ENCODE data around the gene PLCG2. TPM values are rescaled to one million over a fixed set of nuclear protein-coding genes. Genes with fewer than 3 reads are reported as not detected.

The PLCG2 gene
- total and polyA plus RNA-seq, 2 of the 8 experiments (the other 6 are each of a cell fraction or from before 2014, with no cell fraction given), result 6.1 to 6.9 TPM

DNA sequence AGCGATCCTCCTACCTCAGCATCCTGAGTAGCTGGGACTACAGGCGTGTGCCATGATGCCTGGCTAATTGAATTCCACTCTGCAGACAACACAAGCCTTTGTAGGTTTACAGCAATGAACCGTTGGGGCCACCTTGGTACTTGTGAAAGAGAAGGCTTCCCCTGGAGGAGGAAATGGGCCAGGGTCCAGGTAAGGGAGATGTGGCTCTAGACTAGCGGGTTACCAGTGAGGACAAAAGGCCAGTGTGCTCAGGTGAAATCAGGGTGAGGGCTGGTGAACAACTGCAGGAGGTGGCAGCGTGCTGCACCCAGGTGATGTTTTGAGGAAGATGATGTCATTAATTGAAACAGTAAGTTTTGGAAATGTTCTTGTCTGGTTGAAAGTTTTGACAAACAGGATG is 225.5 kb downstream of the PLCG2 start:
- CTCF ChIA-PET (ENCODE audit: partially characterized antibody), result interaction anchor here (1.1 to 2.2 kb wide), 2 partner anchors 28 to 63 kb away, joined by 4 to 5 read pairs; no protein-coding TSS in a partner anchor
- no peaks in the 10 kb centered on the region for H3K79me2 ChIP-seq (ENCODE audit: control insufficient read depth in 1 of 2, insufficient read depth in 2 of 2, low read length in 2 of 2)
- no peak overlapping the region for H2BK15ac ChIP-seq (ENCODE audit: low read length)
- no peak overlapping the region for H3K14ac ChIP-seq (ENCODE audit: insufficient read length)
- H3K9ac ChIP-seq (replicated peaks in 1 of 4; ENCODE audit: extremely low read depth in 1 of 4, low read depth in 3 of 4, low read length in 3 of 4), result no peak overlapping the region
- FAIRE-seq (no peak), DNase-seq (ENCODE audit: low read depth in 1 of 2, low spot score in 2 of 2) (no peak)
- no peak overlapping the region for H3K27ac ChIP-seq (ENCODE audit: low read depth, low read length)
- H3K18ac ChIP-seq (ENCODE audit: extremely low read depth, low read length), result no peak overlapping the region
- H2BK5ac ChIP-seq (ENCODE audit: low read depth, low read length), result no peak overlapping the region
- no peak overlapping the region for H3K4ac ChIP-seq (replicated peaks; ENCODE audit: insufficient read length, low read depth, low read length)
- POLR2A ChIA-PET (ENCODE audit: partially characterized antibody), result no interaction called here
- no peaks in the 10 kb centered on the region for H4K20me1 ChIP-seq (replicated peaks in 1 of 2; ENCODE audit: control insufficient read depth in 1 of 2, insufficient read depth in 2 of 2, low read length in 2 of 2)
- TF ChIP-seq NRF1 (IDR thresholded peaks at IDR 0.05; ENCODE audit: low read depth, low read length) (no peak), RFX5 (IDR thresholded peaks at IDR 0.05; ENCODE audit: borderline replicate concordance, low read depth, low read length) (no peak), ZNF274 (IDR thresholded peaks at IDR 0.05; ENCODE audit: borderline replicate concordance, extremely low read depth, low read length) (no peak), SRF (IDR thresholded peaks at IDR 0.05; ENCODE audit: low read depth, low read length) (no peak)
- H3K4me2 ChIP-seq (ENCODE audit: insufficient read depth in 1 of 2, low read depth in 2 of 2, low read length in 2 of 2), result no peak overlapping the region
- no peak overlapping the region for H4K91ac ChIP-seq (replicated peaks; ENCODE audit: insufficient read length, low read length)
- no peak overlapping the region for H2AK5ac ChIP-seq (ENCODE audit: low read depth, low read length)
- H2AFZ ChIP-seq (ENCODE audit: low read length), result no peak overlapping the region
- no peak overlapping the region for H2BK12ac ChIP-seq (ENCODE audit: low read depth, low read length)
- no peak overlapping the region for H3K56ac ChIP-seq (replicated peaks; ENCODE audit: insufficient read length, low read depth, low read length)
- no peak overlapping the region for H4K8ac ChIP-seq (ENCODE audit: extremely low read depth, insufficient read depth, low read length)
- WGBS, 2 experiments (ENCODE audit: extremely low coverage in 1 of 2, insufficient coverage in 1 of 2, insufficient read length in 1 of 2, insufficient replicate concordance in 2 of 2, low coverage in 1 of 2, low lambda C conversion rate in 2 of 2, missing lambda C conversion rate in 1 of 2), result 92% methylated on average over 5 of the region's 5 CpGs; no CpG with 5 or more reads in 1 of the 2 experiments
- H4K5ac ChIP-seq (ENCODE audit: insufficient read length, low read depth, low read length), result no peak overlapping the region
- H2BK20ac ChIP-seq (ENCODE audit: low read length), result no peak overlapping the region
- H3K79me1 ChIP-seq (ENCODE audit: low read depth, low read length), result no peaks in the 10 kb centered on the region
- no peaks in the 10 kb centered on the region for H3K36me3 ChIP-seq (ENCODE audit: control insufficient read depth in 2 of 4, insufficient read depth in 4 of 4, low read length in 3 of 4)
- no peak overlapping the region for H3K4me3 ChIP-seq (ENCODE audit: extremely low read depth in 1 of 4, insufficient read depth in 2 of 4, low read depth in 3 of 4, low read length in 4 of 4)
- H3K4me1 ChIP-seq (replicated peaks in 1 of 4; ENCODE audit: control insufficient read depth in 3 of 4, insufficient read depth in 4 of 4, low read length in 3 of 4), result no peaks in the 10 kb centered on the region
- H2BK120ac ChIP-seq (replicated peaks; ENCODE audit: low read depth, low read length), result no peak overlapping the region
- H3K27me3 ChIP-seq (replicated peaks in 1 of 4; ENCODE audit: control insufficient read depth in 3 of 4, extremely low read depth in 1 of 4, insufficient read depth in 3 of 4, low read length in 3 of 4), result no peaks in the 10 kb centered on the region
- H3K9me3 ChIP-seq (ENCODE audit: insufficient read depth in 2 of 2, low read depth in 1 of 2, low read length in 1 of 2), result peaks cover 15% of the 10 kb centered on the region in 2 experiments
- no peaks in the 10 kb centered on the region for H3K23me2 ChIP-seq (ENCODE audit: low read depth, low read length)
- H3K23ac ChIP-seq (ENCODE audit: insufficient read length), result no peak overlapping the region
